Measurements from ENCODE around the gene ZMYND19. TPM values are rescaled to one million over a fixed set of nuclear protein-coding genes. Genes with fewer than 3 reads are reported as not detected.
A peak's percentile ranks its signal among the peaks of the same experiment; 100 is the strongest.
"Not testable (repeated sequence)": the region's sequence is repeated elsewhere in the genome, so short reads cannot be mapped to it uniquely, and the experiment has no call there.

The ZMYND19 gene
- total RNA-seq, 3 donors from 2014 or later, result 9.4 to 17.7 (median 16.5) TPM

- intact Hi-C loops (cut with DNase I; ENCODE audit: low total_unique reads), result no loop called here
- DNase-seq (ENCODE audit: low spot score in 2 of 2), result peak; percentile 89 to 94
- peak within 1 kb of the TSS; percentile 83 to 93 for H3K27ac ChIP-seq
- peak within 1 kb of the TSS; percentile 61 to 96 (median 92) for H3K4me3 ChIP-seq
- no peaks in the 10 kb centered on the region for H3K9me3 ChIP-seq
- no peaks in the 10 kb centered on the region for H3K36me3 ChIP-seq
- TF ChIP-seq CTCF (IDR thresholded peaks at IDR 0.05), result peak; percentile 45 to 52 (median 50)
- TF ChIP-seq POLR2A (IDR thresholded peaks at IDR 0.05), result peak; percentile 45
- TF ChIP-seq POLR2AphosphoS5 (IDR thresholded peaks at IDR 0.05), result peak in 1 of 3 donors; percentile 62
- no peaks in the 10 kb centered on the region for H3K27me3 ChIP-seq
- peaks cover 0 to 8% of the 10 kb centered on the region in 2 donors for H3K4me1 ChIP-seq
These were observed 38.9 kb downstream of the ZMYND19 start, which contains the start of gene MRPL41 for GRCh38 chr9:137551264-137552021. Gene MRPL41, plus strand, starts transcription at chr9:137551879. Its CDS starts 203 bp downstream, at chr9:137552082.

GRCh38 chr9:137550958-137551263, 39.4 kb downstream of the ZMYND19 start:
- H3K36me3 ChIP-seq; intact Hi-C loops (cut with DNase I; ENCODE audit: low total_unique reads); H3K27me3 ChIP-seq; H3K4me1 ChIP-seq; H3K9me3 ChIP-seq; DNase-seq (ENCODE audit: low spot score in 2 of 2): not testable (repeated sequence)
- H3K4me3 ChIP-seq, result peak overlapping the region; percentile 61 to 96 (median 92)
- H3K27ac ChIP-seq, result peak overlapping the region; percentile 83 to 91

- H3K4me1 ChIP-seq, result peaks cover 0 to 8% of the 10 kb centered on the region in 2 donors
- H3K27ac ChIP-seq, result peak within 1 kb of the TSS; percentile 89 to 91
- no peaks in the 10 kb centered on the region for H3K27me3 ChIP-seq
- H3K36me3 ChIP-seq, result no peaks in the 10 kb centered on the region
- intact Hi-C loops (cut with DNase I; ENCODE audit: low total_unique reads), result no loop called here
- no peaks in the 10 kb centered on the region for H3K9me3 ChIP-seq
- peak; percentile 16 to 68 (median 56) for TF ChIP-seq POLR2AphosphoS5 (IDR thresholded peaks at IDR 0.05)
- TF ChIP-seq CTCF (IDR thresholded peaks at IDR 0.05), result no peak
- DNase-seq (ENCODE audit: low spot score in 2 of 2), result peak; percentile 90 to 91
- peak within 1 kb of the TSS; percentile 61 to 96 (median 92) for H3K4me3 ChIP-seq
These were observed 40.1 kb downstream of the ZMYND19 start, which contains the start of gene PNPLA7 for GRCh38 chr9:137550231-137550621. Gene PNPLA7, minus strand, starts transcription at chr9:137550402. Its CDS starts 205 bp downstream, at chr9:137550197.

- intact Hi-C loops (cut with DNase I; ENCODE audit: low total_unique reads), result no loop called here
- DNase-seq (ENCODE audit: low spot score in 2 of 2), result peak; percentile 60 to 79
- H3K36me3 ChIP-seq, result no peaks in the 10 kb centered on the region
- H3K27ac ChIP-seq, result peak overlapping the region; percentile 75 to 89
- H3K27me3 ChIP-seq, result no peaks in the 10 kb centered on the region
- TF ChIP-seq CTCF (IDR thresholded peaks at IDR 0.05) (no peak), POLR2AphosphoS5 (IDR thresholded peaks at IDR 0.05) (peak in 1 of 3 donors; percentile 38)
- no peaks in the 10 kb centered on the region for H3K9me3 ChIP-seq
- H3K4me3 ChIP-seq, result peak overlapping the region in 2 of 3 donors; percentile 31 to 53
- peaks cover 0 to 8% of the 10 kb centered on the region in 2 donors for H3K4me1 ChIP-seq
These were observed 42.4 kb downstream of the ZMYND19 start for GRCh38 chr9:137547687-137548543.

- H3K4me3 ChIP-seq, result peak overlapping the region in 1 of 3 donors; percentile 7
- H3K27me3 ChIP-seq, result no peaks in the 10 kb centered on the region
- no peaks in the 10 kb centered on the region for H3K36me3 ChIP-seq
- H3K4me1 ChIP-seq, result peaks cover 0 to 8% of the 10 kb centered on the region in 2 donors
- intact Hi-C loops (cut with DNase I; ENCODE audit: low total_unique reads), result no loop called here
- DNase-seq (ENCODE audit: low spot score in 2 of 2), result no peak
- H3K27ac ChIP-seq, result peak overlapping the region; percentile 41 to 76
- H3K9me3 ChIP-seq, result no peaks in the 10 kb centered on the region
- TF ChIP-seq POLR2A (IDR thresholded peaks at IDR 0.05) (no peak), POLR2AphosphoS5 (IDR thresholded peaks at IDR 0.05) (peak in 1 of 3 donors; percentile 39)
These were observed 45.2 kb downstream of the ZMYND19 start for GRCh38 chr9:137545123-137545522.

Measured in breast epithelium (tissue), 4 donors.